Measurements from ENCODE around the gene CPLANE2.

- no peak for TF ChIP-seq CREB1 (IDR thresholded peaks at IDR 0.05; ENCODE audit: low read depth)
- no peak for TF ChIP-seq FOXM1 (IDR thresholded peaks at IDR 0.05; ENCODE audit: borderline replicate concordance, low read depth)
- TF ChIP-seq MAX (IDR thresholded peaks at IDR 0.05): no peak
- no peak for TF ChIP-seq TCF12 (IDR thresholded peaks at IDR 0.05; ENCODE audit: low read depth)
- no peak for TF ChIP-seq EP300 (IDR thresholded peaks at IDR 0.05; ENCODE audit: borderline replicate concordance)
- no peak for TF ChIP-seq NFIC (IDR thresholded peaks at IDR 0.05)
- TF ChIP-seq, protein P1, sequence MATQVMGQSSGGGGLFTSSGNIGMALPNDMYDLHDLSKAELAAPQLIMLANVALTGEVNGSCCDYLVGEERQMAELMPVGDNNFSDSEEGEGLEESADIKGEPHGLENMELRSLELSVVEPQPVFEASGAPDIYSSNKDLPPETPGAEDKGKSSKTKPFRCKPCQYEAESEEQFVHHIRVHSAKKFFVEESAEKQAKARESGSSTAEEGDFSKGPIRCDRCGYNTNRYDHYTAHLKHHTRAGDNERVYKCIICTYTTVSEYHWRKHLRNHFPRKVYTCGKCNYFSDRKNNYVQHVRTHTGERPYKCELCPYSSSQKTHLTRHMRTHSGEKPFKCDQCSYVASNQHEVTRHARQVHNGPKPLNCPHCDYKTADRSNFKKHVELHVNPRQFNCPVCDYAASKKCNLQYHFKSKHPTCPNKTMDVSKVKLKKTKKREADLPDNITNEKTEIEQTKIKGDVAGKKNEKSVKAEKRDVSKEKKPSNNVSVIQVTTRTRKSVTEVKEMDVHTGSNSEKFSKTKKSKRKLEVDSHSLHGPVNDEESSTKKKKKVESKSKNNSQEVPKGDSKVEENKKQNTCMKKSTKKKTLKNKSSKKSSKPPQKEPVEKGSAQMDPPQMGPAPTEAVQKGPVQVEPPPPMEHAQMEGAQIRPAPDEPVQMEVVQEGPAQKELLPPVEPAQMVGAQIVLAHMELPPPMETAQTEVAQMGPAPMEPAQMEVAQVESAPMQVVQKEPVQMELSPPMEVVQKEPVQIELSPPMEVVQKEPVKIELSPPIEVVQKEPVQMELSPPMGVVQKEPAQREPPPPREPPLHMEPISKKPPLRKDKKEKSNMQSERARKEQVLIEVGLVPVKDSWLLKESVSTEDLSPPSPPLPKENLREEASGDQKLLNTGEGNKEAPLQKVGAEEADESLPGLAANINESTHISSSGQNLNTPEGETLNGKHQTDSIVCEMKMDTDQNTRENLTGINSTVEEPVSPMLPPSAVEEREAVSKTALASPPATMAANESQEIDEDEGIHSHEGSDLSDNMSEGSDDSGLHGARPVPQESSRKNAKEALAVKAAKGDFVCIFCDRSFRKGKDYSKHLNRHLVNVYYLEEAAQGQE (IDR thresholded peaks at IDR 0.05; ENCODE audit: low read depth): no peak
- TF ChIP-seq USF1 (IDR thresholded peaks at IDR 0.05): no peak
- no peak for TF ChIP-seq RAD21 (IDR thresholded peaks at IDR 0.05; ENCODE audit: low read depth)
- TF ChIP-seq TEAD4 (IDR thresholded peaks at IDR 0.05): no peak
These were observed 18.3 kb downstream of the CPLANE2 start for GRCh38 chr1:16218674-16219071.

Measured in Ishikawa (cell line).